ENCODE results near the gene SLCO1B1. TPM values are rescaled to one million over a fixed set of nuclear protein-coding genes. Genes with fewer than 3 reads are reported as not detected.
"Not testable (repeated sequence)": the region's sequence is repeated elsewhere in the genome, so short reads cannot be mapped to it uniquely, and the experiment has no call there.

The SLCO1B1 gene
- total RNA-seq, 1 experiment from 2014 or later = 0.32 TPM

DNA sequence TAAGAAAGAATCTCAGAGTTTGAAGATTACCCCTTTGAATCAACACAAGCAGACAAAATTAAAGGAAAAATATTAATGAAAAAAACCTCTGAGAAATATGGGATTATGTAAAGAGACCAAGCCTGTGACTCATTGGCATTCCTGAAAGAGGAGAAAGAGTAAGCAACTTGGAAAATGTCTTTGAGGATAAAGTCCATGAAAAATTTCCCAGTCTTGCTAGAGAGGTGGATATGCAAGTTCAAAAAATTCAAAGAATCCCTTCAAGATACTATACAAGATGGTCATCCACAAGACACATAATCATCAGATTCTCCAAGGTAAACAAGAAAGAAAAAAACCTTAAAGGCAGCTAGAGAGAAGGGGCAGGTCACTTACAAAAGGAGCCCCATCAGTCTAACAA, 13.3 kb downstream of the SLCO1B1 start (continued):
- TF ChIP-seq ZBTB33 (IDR thresholded peaks at IDR 0.05; ENCODE audit: extremely low read depth, insufficient replicate concordance, low read length) = no peak

DNA sequence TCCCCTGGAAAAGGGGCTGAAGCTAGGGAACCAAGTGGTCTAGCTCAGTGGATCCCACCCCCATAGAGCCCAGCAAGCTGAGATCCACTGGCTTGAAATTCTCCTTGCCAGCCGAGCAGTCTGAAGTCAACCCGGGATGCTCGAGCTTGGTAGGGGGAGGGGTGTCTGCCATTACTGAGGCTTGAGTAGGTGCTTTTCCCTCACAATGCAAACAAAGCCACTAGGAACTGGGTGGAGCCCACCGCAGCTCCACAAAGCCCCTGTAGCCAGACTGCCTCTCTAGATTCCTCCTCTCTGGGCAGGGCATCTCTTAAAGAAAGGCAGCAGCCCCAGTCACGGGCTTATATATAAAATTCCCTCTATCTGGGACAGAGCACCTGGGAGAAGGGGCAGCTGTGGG, 18.9 kb downstream of the SLCO1B1 start:
- H3K36me3 ChIP-seq (ENCODE audit: control insufficient read depth in 1 of 2, insufficient read depth in 2 of 2, low read length in 2 of 2); H4K20me1 ChIP-seq (ENCODE audit: insufficient read depth); ATAC-seq; H3K9ac ChIP-seq (ENCODE audit: low read length); H3K27ac ChIP-seq (ENCODE audit: low read depth, low read length); POLR2A ChIA-PET; intact Hi-C loops (cut with micrococcal nuclease); H3K79me2 ChIP-seq (ENCODE audit: insufficient read depth, low read length); H3K4me1 ChIP-seq (ENCODE audit: control insufficient read depth in 1 of 2, insufficient read depth in 2 of 2, low read length in 2 of 2); BruUV-seq (replicated peaks); H3K9me2 ChIP-seq (ENCODE audit: insufficient read depth); H3K4me2 ChIP-seq (ENCODE audit: low read length); DNase-seq (ENCODE audit: low read depth, low spot score); H3K27me3 ChIP-seq (ENCODE audit: insufficient read depth, low read length); H3K9me3 ChIP-seq (ENCODE audit: control insufficient read depth in 1 of 2, insufficient read depth in 1 of 2, low read depth in 1 of 2, low read length in 2 of 2); H3K4me3 ChIP-seq (replicated peaks in 1 of 2; ENCODE audit: low read depth in 1 of 2, low read length in 2 of 2); CTCF ChIA-PET; RAD21 ChIA-PET (ENCODE audit: low non-redundant PET in 1 of 2, low total read pairs in 2 of 2, uncharacterized antibody in 2 of 2, unreplicated experiment in 2 of 2); H2AFZ ChIP-seq (ENCODE audit: low read depth, low read length, poor library complexity, severe bottlenecking): not testable (repeated sequence)

DNA sequence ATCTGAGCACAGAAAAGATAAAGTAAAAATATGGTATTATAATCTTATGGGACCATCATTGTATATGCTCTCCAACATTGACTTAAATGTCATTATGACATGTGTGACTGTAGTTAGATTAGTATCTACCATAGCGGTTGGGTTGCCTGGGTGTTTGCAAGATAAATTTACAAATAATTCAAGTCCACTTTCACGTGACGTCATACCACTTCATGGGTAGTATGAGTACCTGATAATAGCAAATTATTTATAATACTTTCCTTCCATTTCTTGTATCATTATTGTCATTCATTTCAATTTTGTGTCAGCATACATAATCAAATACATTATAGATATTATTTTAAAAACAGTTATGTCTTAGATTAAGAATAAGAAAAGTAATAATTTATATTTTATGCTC, 20.2 kb downstream of the SLCO1B1 start:
- POLR2A ChIA-PET = no interaction called here
- Histone ChIP-seq H2AFZ (ENCODE audit: low read depth, low read length, poor library complexity, severe bottlenecking) (no peak overlapping the region), H3K27me3 (ENCODE audit: insufficient read depth, low read length) (no peaks in the 10 kb centered on the region), H3K9ac (ENCODE audit: low read length) (no peak overlapping the region), H3K4me3 (replicated peaks in 1 of 2; ENCODE audit: low read depth in 1 of 2, low read length in 2 of 2) (no peak overlapping the region), H3K79me2 (ENCODE audit: insufficient read depth, low read length) (no peaks in the 10 kb centered on the region), H3K36me3 (ENCODE audit: control insufficient read depth in 1 of 2, insufficient read depth in 2 of 2, low read length in 2 of 2) (no peaks in the 10 kb centered on the region), H3K4me2 (ENCODE audit: low read length) (no peak overlapping the region), H4K20me1 (ENCODE audit: insufficient read depth) (no peaks in the 10 kb centered on the region), H3K9me2 (ENCODE audit: insufficient read depth) (no peaks in the 10 kb centered on the region), H3K27ac (ENCODE audit: low read depth, low read length) (no peak overlapping the region), H3K4me1 (ENCODE audit: control insufficient read depth in 1 of 2, insufficient read depth in 2 of 2, low read length in 2 of 2) (no peaks in the 10 kb centered on the region), H3K9me3 (ENCODE audit: control insufficient read depth in 1 of 2, insufficient read depth in 1 of 2, low read depth in 1 of 2, low read length in 2 of 2) (no peaks in the 10 kb centered on the region)
- RAD21 ChIA-PET (ENCODE audit: low non-redundant PET in 1 of 2, low total read pairs in 2 of 2, uncharacterized antibody in 2 of 2, unreplicated experiment in 2 of 2) = no interaction called here
- no peak for ATAC-seq
- BruUV-seq (replicated peaks) = no TSS peak
- DNase-seq (ENCODE audit: low read depth, low spot score) = no peak
- TF ChIP-seq REST (IDR thresholded peaks at IDR 0.05; ENCODE audit: low read depth) (no peak), EGR1 (IDR thresholded peaks at IDR 0.05; ENCODE audit: low read depth) (no peak), ZFX (IDR thresholded peaks at IDR 0.05) (no peak), EZH2 (IDR thresholded peaks at IDR 0.05) (no peak), FOSL1 (IDR thresholded peaks at IDR 0.05; ENCODE audit: low read depth) (no peak), ELF1 (IDR thresholded peaks at IDR 0.05; ENCODE audit: borderline replicate concordance, low read depth) (no peak), ZBTB33 (IDR thresholded peaks at IDR 0.05; ENCODE audit: extremely low read depth, insufficient replicate concordance, low read length) (no peak), ZNF274 (IDR thresholded peaks at IDR 0.05; ENCODE audit: low read depth, low read length) (no peak), YY1 (IDR thresholded peaks at IDR 0.05; ENCODE audit: extremely low read depth, insufficient replicate concordance, low read depth, low read length) (no peak), POLR2A (IDR thresholded peaks at IDR 0.05; ENCODE audit: borderline replicate concordance, extremely low read depth, insufficient read depth, insufficient read length) (no peak), SP1 (IDR thresholded peaks at IDR 0.05; ENCODE audit: low read depth) (no peak)
- CTCF ChIA-PET = no interaction called here
- intact Hi-C loops (cut with micrococcal nuclease) = no loop called here
